ENCODE measurements around the gene MEST. TPM values are rescaled to one million over a fixed set of nuclear protein-coding genes. Genes with fewer than 3 reads are reported as not detected.
A peak's percentile ranks its signal among the peaks of the same experiment; 100 is the strongest.

Gene MEST
- total RNA-seq, 1 experiment from 2014 or later, result 112 TPM

DNA sequence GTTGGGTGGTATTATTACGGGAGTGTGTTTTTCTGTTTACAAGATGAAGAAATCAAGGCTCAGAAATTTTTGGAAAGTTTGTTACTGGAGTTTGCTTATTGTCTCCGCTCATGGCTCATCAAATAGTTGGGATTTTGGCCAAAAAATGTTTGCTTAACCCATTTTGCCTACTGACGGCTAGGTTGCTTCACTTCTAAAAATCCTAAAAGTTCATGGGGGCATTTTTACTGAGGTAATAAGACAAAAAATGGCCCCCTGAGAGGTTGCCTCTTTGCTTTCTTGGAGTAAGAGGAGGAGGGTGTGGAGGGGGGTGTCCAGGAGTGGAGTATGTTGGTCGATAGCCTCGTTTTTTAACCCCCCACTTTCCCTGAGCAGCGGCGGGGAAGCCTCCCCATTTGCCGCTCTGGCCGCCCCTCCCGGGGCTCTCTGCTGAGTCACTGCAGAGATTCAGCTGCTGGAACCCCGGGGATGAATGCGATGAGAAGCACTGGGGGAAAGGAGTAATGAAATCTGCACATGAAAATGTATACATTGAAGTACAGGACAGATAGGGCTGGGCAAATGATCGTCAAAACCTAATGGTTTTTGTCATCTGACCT is 1.5 kb downstream of the MEST start:
- Histone ChIP-seq H3K23me2 (ENCODE audit: insufficient read length, low read depth, low read length, poor library complexity, severe bottlenecking) (peaks cover 27% of the 10 kb centered on the region), H3T11ph (ENCODE audit: low read length) (no peak overlapping the region), H3K56ac (ENCODE audit: insufficient read length, low read depth, low read length) (no peak overlapping the region), H2BK5ac (ENCODE audit: insufficient read length, low read length) (no peak overlapping the region), H2BK120ac (ENCODE audit: low read depth, low read length, poor library complexity, severe bottlenecking) (peak overlapping the region; percentile 62), H3K27me3 (ENCODE audit: insufficient read depth, low read length) (no peaks in the 10 kb centered on the region; the same call in 1 of the 2 replicates), H2AFZ (ENCODE audit: low read length) (no peak overlapping the region), H3K4me2 (ENCODE audit: insufficient read depth, insufficient read length, low read length) (peak overlapping the region; percentile 62), H2BK12ac (ENCODE audit: insufficient read length, low read depth, low read length) (no peak overlapping the region), H3K79me2 (ENCODE audit: insufficient read depth, low read length) (peaks cover 8% of the 10 kb centered on the region; the same call in 1 of the 2 replicates), H3K4me1 (ENCODE audit: insufficient read depth, low read length) (peaks cover 6% of the 10 kb centered on the region; the same call in 1 of the 2 replicates), H3K18ac (ENCODE audit: insufficient read length, low read depth, low read length) (no peak overlapping the region), H3K27ac (ENCODE audit: insufficient read length, low read depth, low read length) (no peak overlapping the region), H3K9me3 (ENCODE audit: control insufficient read depth, low read depth, low read length) (no peaks in the 10 kb centered on the region), H3K79me1 (ENCODE audit: insufficient read depth, low read depth, low read length, poor library complexity, severe bottlenecking) (peaks cover 6% of the 10 kb centered on the region), H2AK5ac (ENCODE audit: insufficient read length, low read length) (no peak overlapping the region), H3K23ac (ENCODE audit: insufficient read length, low read depth, low read length) (no peak overlapping the region), H4K20me1 (ENCODE audit: control insufficient read depth, insufficient read depth, insufficient read length) (no peaks in the 10 kb centered on the region), H4K5ac (ENCODE audit: insufficient read length, low read depth, low read length) (no peak overlapping the region), H3K14ac (ENCODE audit: insufficient read depth, low read length) (no peak overlapping the region; the same call in 1 of the 2 replicates), H3K9ac (ENCODE audit: extremely low read depth, insufficient read length, low read length) (no peak overlapping the region), H2BK15ac (ENCODE audit: low read depth, low read length) (no peak overlapping the region), H4K8ac (replicated peaks; ENCODE audit: insufficient read length, low read depth, low read length) (no peak overlapping the region), H3K4ac (ENCODE audit: low read depth, low read length) (no peak overlapping the region), H2BK20ac (ENCODE audit: low read depth, low read length, poor library complexity, severe bottlenecking) (no peak overlapping the region), H4K91ac (ENCODE audit: insufficient read length, low read depth, low read length) (no peak overlapping the region)
- H3K9me3 Mint-ChIP-seq, result peaks cover 12 to 14% of the 10 kb centered on the region in 2 experiments
- no CpG with 5 or more reads among the region's 13 CpGs for WGBS (ENCODE audit: extremely low coverage, insufficient read length, low lambda C conversion rate)
- TF ChIP-seq, protein P1, sequence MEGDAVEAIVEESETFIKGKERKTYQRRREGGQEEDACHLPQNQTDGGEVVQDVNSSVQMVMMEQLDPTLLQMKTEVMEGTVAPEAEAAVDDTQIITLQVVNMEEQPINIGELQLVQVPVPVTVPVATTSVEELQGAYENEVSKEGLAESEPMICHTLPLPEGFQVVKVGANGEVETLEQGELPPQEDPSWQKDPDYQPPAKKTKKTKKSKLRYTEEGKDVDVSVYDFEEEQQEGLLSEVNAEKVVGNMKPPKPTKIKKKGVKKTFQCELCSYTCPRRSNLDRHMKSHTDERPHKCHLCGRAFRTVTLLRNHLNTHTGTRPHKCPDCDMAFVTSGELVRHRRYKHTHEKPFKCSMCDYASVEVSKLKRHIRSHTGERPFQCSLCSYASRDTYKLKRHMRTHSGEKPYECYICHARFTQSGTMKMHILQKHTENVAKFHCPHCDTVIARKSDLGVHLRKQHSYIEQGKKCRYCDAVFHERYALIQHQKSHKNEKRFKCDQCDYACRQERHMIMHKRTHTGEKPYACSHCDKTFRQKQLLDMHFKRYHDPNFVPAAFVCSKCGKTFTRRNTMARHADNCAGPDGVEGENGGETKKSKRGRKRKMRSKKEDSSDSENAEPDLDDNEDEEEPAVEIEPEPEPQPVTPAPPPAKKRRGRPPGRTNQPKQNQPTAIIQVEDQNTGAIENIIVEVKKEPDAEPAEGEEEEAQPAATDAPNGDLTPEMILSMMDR (conservative IDR thresholded peaks at IDR 0.05), result no peak
- H3K27me3 Mint-ChIP-seq (ENCODE audit: low read depth), result peaks cover 41% of the 10 kb centered on the region
- H3K27ac Mint-ChIP-seq, result no peak overlapping the region
- no peak for DNase-seq
- H3K36me3 Mint-ChIP-seq (ENCODE audit: insufficient read depth in 1 of 3, low read depth in 3 of 3), result peaks cover 33 to 53% (median 39%) of the 10 kb centered on the region in 3 experiments
- peaks cover 34 to 46% of the 10 kb centered on the region in 2 experiments for H3K4me1 Mint-ChIP-seq
- H3K4me3 Mint-ChIP-seq, result peak overlapping the region; percentile 61 to 81
